Spleen (tissue), 11 donors: ENCODE data around the gene RNF26. TPM values are rescaled to one million over a fixed set of nuclear protein-coding genes. Genes with fewer than 3 reads are reported as not detected.
A peak's percentile ranks its signal among the peaks of the same experiment; 100 is the strongest.

Source experiments
- DNase-seq: peaks from one replicate; pipeline ENCODE4 v3.0.0-alpha.2; 2020
- H3K27ac ChIP-seq, 8 donors: fragments of 200-600 bp; sonication (generic) in 7 of 8; 1 replicate in 4 of 8; 2 replicates in 4 of 8; pipeline versions ENCODE4 v1.5.0 to v1.8.0; 2016 to 2021; ENCODE audit warnings: inconsistent platforms in 4 of 8, mild to moderate bottlenecking in 4 of 8, moderate library complexity in 1 of 8
- H3K27me3 ChIP-seq, 7 donors: fragments of 200-600 bp; sonication (generic) in 6 of 7; replicated peaks in 1 of 7; 1 replicate in 4 of 7; 2 replicates in 3 of 7; pipeline versions ENCODE4 v1.5.0 to v1.8.0; 2016 to 2021; ENCODE audit warnings: inconsistent platforms in 3 of 7, mild to moderate bottlenecking in 1 of 7
- H3K36me3 ChIP-seq, 6 donors: fragments of 200-600 bp; sonication (generic) in 5 of 6; 1 replicate in 4 of 6; 2 replicates in 2 of 6; pipeline versions ENCODE4 v1.5.0 to v1.8.0; 2016 to 2021; ENCODE audit warnings: inconsistent platforms in 2 of 6
- H3K4me1 ChIP-seq, 6 donors: fragments of 200-600 bp; sonication (generic) in 5 of 6; 1 replicate in 3 of 6; 2 replicates in 3 of 6; pipeline versions ENCODE4 v1.5.0 to v1.8.0; 2016 to 2021; ENCODE audit warnings: inconsistent platforms in 3 of 6
- H3K4me3 ChIP-seq, 8 donors: fragments of 200-600 bp; sonication (generic) in 7 of 8; 1 replicate in 4 of 8; 2 replicates in 4 of 8; pipeline versions ENCODE4 v1.5.0 to v1.8.0; 2016 to 2021; ENCODE audit warnings: inconsistent platforms in 4 of 8, mild to moderate bottlenecking in 4 of 8, moderate library complexity in 2 of 8
- H3K9me3 ChIP-seq, 8 donors: fragments of 200-600 bp; sonication (generic) in 7 of 8; 1 replicate in 4 of 8; 2 replicates in 4 of 8; pipeline versions ENCODE4 v1.5.0 to v1.8.0; 2016 to 2021; ENCODE audit warnings: inconsistent platforms in 4 of 8
- POLR2A ChIP-seq, 3 donors: fragments of 450-650 bp; IDR thresholded peaks; one replicate each; pipeline ENCODE4 v1.5.1; 2017; ENCODE audit warnings: antibody characterized with exemption in 3 of 3, mild to moderate bottlenecking in 1 of 3
- POLR2AphosphoS5 ChIP-seq, 3 donors: sonication (generic); formaldehyde crosslinking; IDR thresholded peaks; one replicate each; pipeline ENCODE4 v1.5.1; 2017; ENCODE audit warnings: antibody characterized with exemption in 3 of 3
- WGBS, 5 donors: extraction: QIAGEN DNeasy Blood & Tissue Kit in 3 of 5; methylation state at CpG; one replicate each; pipeline versions ENCODE4 v1.1.5 to v1.1.7; 2013 to 2018; 5-methylcytosine and 5-hydroxymethylcytosine counted together
- intact Hi-C: fragments of 100-400 bp; cut with DNase I; formaldehyde crosslinking; loops from one replicate; pipeline ENCODE4 v1.15.0; 2023; ENCODE audit warnings: low total_unique reads
- polyA plus RNA-seq, 3 donors: library from polyadenylated mRNA; stranded (reverse); fragments of 200-250 nt; gene quantifications; one replicate each; pipeline ENCODE4 v1.2.1, GENCODE V29; 2013
- total RNA-seq, 7 donors: library from RNA; depleted of rRNA in 3 of 7; stranded (reverse); fragments of >200 nt in 3 of 7; fragmentation: NEBNext Ultra II Directional in 4 of 7; extraction: Animal tissue kit (Norgen Biotek cat#: 25700) in 4 of 7; gene quantifications; one replicate each; pipeline versions ENCODE4 v1.1.0 to v1.2.1, GENCODE V29; 2016 to 2021
- TF ChIP-seq, protein P1 (sequence below), 11 experiments: fragments of 200-600 bp in 7 of 11; fragments of 450-650 bp in 4 of 11; sonication (generic) in 4 of 11; IDR thresholded peaks in 8 of 11; conservative IDR thresholded peaks in 3 of 11; 1 replicate in 7 of 11; 2 replicates in 4 of 11; pipeline versions ENCODE4 v1.4.0 to v1.8.0; 2016 to 2021; ENCODE audit warnings: antibody characterized with exemption in 11 of 11, inconsistent platforms in 4 of 11, mild to moderate bottlenecking in 1 of 11
- donor health status: healthy with polysubstance abuse.
- donor health status: DM: no; HTN: no; CAD: no; lungs with moderate emphysema.
- donor health status: DM: no; HTN: no; CAD: no.
- donor health status: Bipolar disorder and iron deficiency.
- donor health status: healthy.
- donor health status: DM: no; HTN: no; CAD: no.
- donor health status: DM: yes; HTN: yes; CAD: no.

Gene RNF26
- total and polyA plus RNA-seq, 10 donors = 8.6 to 18.2 (median 15.0) TPM

DNA sequence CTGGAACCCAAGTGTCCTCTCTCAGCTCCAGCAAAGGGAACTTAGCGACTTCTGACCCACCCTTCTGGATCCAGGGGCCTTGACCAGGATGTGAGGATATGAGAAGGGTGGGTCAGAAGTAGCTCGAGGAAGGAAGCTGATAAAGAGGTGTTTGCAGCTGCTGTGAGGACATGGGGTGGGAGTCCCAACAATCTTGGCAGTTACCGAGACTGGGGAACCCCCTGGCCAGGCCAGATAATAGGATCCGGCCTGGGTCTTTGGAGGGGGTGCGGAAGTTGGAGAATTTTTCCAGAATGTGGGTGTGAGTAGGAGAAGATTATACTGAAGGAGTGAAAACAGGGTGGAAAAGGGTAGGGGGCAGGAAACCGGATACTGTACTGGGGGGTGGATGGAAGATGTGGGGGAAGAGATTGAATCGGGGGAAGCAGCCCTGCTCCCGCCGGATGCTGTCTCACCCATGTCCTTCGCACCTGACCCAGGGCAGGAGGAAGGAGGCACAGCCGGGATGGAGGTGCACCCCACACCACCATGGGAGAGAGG, 14.6 kb upstream of the RNF26 start:
- H3K4me3 ChIP-seq = peak overlapping the region in 1 of 8 donors; percentile 77
- H3K36me3 ChIP-seq = peaks cover 0 to 4% (median 0%) of the 10 kb centered on the region in 6 donors
- intact Hi-C loops = no loop called here
- 37 to 72% (median 49%) methylated on average over 11 of the region's 11 CpGs for WGBS, 5 donors
- DNase-seq = no peak
- H3K4me1 ChIP-seq = peaks cover 21 to 90% (median 80%) of the 10 kb centered on the region in 6 donors
- TF ChIP-seq POLR2AphosphoS5 (IDR thresholded peaks at IDR 0.05) = peak in 2 of 3 donors; percentile 30 to 38
- TF ChIP-seq, protein P1, sequence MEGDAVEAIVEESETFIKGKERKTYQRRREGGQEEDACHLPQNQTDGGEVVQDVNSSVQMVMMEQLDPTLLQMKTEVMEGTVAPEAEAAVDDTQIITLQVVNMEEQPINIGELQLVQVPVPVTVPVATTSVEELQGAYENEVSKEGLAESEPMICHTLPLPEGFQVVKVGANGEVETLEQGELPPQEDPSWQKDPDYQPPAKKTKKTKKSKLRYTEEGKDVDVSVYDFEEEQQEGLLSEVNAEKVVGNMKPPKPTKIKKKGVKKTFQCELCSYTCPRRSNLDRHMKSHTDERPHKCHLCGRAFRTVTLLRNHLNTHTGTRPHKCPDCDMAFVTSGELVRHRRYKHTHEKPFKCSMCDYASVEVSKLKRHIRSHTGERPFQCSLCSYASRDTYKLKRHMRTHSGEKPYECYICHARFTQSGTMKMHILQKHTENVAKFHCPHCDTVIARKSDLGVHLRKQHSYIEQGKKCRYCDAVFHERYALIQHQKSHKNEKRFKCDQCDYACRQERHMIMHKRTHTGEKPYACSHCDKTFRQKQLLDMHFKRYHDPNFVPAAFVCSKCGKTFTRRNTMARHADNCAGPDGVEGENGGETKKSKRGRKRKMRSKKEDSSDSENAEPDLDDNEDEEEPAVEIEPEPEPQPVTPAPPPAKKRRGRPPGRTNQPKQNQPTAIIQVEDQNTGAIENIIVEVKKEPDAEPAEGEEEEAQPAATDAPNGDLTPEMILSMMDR (IDR thresholded peaks at IDR 0.05 in 8 of 11, conservative IDR thresholded peaks at IDR 0.05 in 3 of 11) = no peak
- H3K27ac ChIP-seq = peak overlapping the region; percentile 15 to 86 (median 80)
- no peaks in the 10 kb centered on the region for H3K9me3 ChIP-seq
- H3K27me3 ChIP-seq = peaks cover 0 to 73% (median 29%) of the 10 kb centered on the region in 7 donors

DNA sequence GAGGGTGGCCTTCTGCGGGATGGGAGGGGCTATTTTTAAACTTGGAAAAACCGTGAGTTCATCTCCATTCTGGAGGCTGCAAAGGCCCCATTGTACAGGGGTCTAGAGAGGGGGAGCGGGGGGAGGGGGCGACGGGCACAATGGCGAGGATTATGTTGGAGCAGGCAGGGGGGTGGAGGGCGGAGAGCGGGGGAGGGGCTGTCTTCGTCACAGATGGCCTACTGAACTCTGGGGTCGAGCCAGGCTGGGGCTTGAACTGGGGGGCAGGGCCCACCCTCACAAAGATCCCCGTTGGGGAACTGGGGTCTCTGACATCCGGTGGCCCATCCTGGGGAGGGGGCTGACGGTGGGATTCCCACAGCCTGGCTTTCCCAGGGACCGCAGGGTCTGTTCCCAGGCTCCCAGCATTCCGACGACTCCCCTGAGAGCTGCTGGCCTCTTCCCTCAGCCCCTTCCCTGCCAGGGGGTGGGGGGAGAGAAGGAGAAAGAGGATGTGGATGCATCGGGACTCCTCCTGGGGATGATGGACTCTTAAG, 14.0 kb upstream of the RNF26 start:
- Histone ChIP-seq H3K36me3 (no peaks in the 10 kb centered on the region), H3K27me3 (peaks cover 0 to 67% (median 24%) of the 10 kb centered on the region in 7 donors), H3K4me3 (peak overlapping the region in 7 of 8 donors; percentile 36 to 77 (median 49)), H3K9me3 (no peaks in the 10 kb centered on the region), H3K27ac (peak overlapping the region; percentile 49 to 86 (median 80)), H3K4me1 (peaks cover 21 to 85% (median 75%) of the 10 kb centered on the region in 6 donors)
- no peak for DNase-seq
- TF ChIP-seq, protein P1 (IDR thresholded peaks at IDR 0.05 in 8 of 11, conservative IDR thresholded peaks at IDR 0.05 in 3 of 11) = no peak
- TF ChIP-seq POLR2AphosphoS5 (IDR thresholded peaks at IDR 0.05) = no peak
- TF ChIP-seq POLR2A (IDR thresholded peaks at IDR 0.05) = no peak
- 41 to 47% (median 42%) methylated on average over 16 to 17 of the region's 17 CpGs for WGBS, 5 donors
- intact Hi-C loops = no loop called here

DNA sequence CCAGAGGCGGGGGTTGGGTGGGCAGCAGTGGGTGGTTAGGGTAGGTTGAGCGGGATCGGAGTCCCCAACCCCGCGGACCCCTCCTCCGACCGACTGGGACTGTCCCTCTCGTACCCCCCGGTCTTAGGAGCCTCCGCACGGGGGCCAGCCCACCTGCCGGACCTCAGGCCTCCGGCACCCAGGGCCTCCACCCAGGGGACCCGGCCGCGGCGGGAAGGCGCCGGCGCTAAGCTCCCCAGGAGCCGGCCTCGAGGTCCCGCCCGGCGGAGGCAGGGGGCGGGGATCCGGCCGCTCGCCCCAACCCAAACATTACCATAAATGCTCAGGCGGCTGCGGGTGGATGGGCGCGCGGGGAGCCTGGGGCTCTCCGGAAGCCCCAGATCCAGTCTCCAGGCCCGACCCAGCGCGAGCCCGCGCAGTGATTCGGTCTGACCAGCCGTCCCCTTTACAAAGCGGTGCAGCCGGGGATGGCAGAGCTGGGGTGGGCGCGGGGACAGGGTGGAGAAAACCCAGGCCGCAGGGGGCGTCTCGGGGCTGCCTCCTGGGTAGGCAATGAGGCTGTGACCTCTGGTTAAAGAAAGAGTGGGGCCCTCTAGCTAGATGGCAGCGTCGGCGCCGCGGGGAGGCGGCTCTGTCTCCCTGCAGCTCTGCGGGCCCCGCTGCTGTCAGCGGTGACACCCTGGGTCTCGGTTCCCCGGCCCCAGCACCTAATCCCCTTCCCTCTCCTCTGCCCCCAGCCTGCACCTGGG, 13.4 kb upstream of the RNF26 start:
- peaks cover 0 to 61% (median 19%) of the 10 kb centered on the region in 7 donors for H3K27me3 ChIP-seq
- no peaks in the 10 kb centered on the region for H3K36me3 ChIP-seq
- DNase-seq = peak; percentile 90
- peak overlapping the region; percentile 35 to 77 (median 48) for H3K4me3 ChIP-seq
- H3K9me3 ChIP-seq = no peaks in the 10 kb centered on the region
- intact Hi-C loops = no loop called here
- peaks cover 19 to 78% (median 68%) of the 10 kb centered on the region in 6 donors for H3K4me1 ChIP-seq
- TF ChIP-seq POLR2A (IDR thresholded peaks at IDR 0.05) = no peak
- TF ChIP-seq POLR2AphosphoS5 (IDR thresholded peaks at IDR 0.05) = peak; percentile 50 to 76 (median 75)
- H3K27ac ChIP-seq = peak overlapping the region; percentile 49 to 86 (median 80)
- 1 to 3% (median 2%) methylated on average over 22 to 60 of the region's 60 CpGs for WGBS, 5 donors

DNA sequence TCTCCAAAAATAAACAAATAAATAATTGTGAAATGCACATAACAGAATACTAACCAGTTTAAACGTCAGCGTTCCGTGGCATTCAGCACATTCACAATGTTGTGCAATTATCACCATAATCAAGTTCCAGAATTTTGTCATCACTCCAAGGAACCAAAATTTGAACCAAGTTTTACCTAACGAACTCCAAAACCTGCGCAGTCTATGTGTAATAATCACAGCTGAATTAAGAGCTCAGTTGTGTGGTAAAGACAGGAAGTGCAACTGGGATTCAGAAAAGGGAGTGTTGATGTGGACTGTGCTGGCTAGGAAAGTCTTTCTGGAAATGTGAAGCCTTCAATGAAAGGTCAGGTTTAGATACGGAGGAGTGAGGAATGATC, 12.0 kb upstream of the RNF26 start:
- Histone ChIP-seq H3K36me3 (no peaks in the 10 kb centered on the region), H3K9me3 (no peaks in the 10 kb centered on the region), H3K4me1 (peaks cover 12 to 65% (median 56%) of the 10 kb centered on the region in 6 donors), H3K4me3 (peak overlapping the region in 1 of 8 donors; percentile 77), H3K27ac (peak overlapping the region in 1 of 8 donors; percentile 83), H3K27me3 (peaks cover 0 to 47% (median 7%) of the 10 kb centered on the region in 7 donors)
- 56 to 74% (median 61%) methylated on average over 6 of the region's 6 CpGs for WGBS, 5 donors
- DNase-seq = no peak
- TF ChIP-seq, protein P1 (IDR thresholded peaks at IDR 0.05 in 8 of 11, conservative IDR thresholded peaks at IDR 0.05 in 3 of 11) = peak in 1 of 11 experiments; percentile 12
- TF ChIP-seq POLR2AphosphoS5 (IDR thresholded peaks at IDR 0.05) = no peak
- intact Hi-C loops = no loop called here
